ENCODE data around the gene SPG11. TPM values are rescaled to one million over a fixed set of nuclear protein-coding genes. Genes with fewer than 3 reads are reported as not detected.
"Not testable (repeated sequence)": the region's sequence is repeated elsewhere in the genome, so short reads cannot be mapped to it uniquely, and the experiment has no call there.

SPG11 gene
- total and polyA plus RNA-seq, 8 donors, result 21.6 to 61.1 (median 35.2) TPM

DNA sequence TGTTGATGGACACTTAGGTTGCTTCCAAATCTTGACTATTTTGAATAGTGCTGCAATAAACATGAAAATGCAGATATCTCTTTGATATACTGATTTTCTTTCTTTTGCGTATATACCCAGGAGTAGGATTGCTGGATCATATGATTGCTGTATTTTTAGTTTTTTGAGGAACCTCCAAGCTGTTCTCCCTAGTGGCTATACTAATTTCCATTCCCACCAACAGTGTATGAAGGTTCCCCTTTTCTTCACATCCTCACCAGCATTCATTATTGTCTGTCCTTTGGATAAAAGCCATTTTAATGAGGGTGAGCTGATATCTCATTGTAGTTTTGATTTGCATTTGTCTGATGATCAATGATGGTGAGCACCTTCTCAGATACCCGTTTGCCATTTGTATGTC is 35.2 kb upstream of the SPG11 start:
- Histone ChIP-seq H3K27me3 (no peaks in the 10 kb centered on the region), H3K36me3 (no peaks in the 10 kb centered on the region), H3K27ac (no peak overlapping the region), H3K4me3 (no peak overlapping the region), H3K9me3 (no peaks in the 10 kb centered on the region), H3K4me1 (no peaks in the 10 kb centered on the region)
- DNase-seq (no peak), ATAC-seq (no peak), FAIRE-seq (no peak)
- WGBS, 2 donors, result 79 to 84% methylated on average over 2 of the region's 2 CpGs
- TF ChIP-seq, protein P1, sequence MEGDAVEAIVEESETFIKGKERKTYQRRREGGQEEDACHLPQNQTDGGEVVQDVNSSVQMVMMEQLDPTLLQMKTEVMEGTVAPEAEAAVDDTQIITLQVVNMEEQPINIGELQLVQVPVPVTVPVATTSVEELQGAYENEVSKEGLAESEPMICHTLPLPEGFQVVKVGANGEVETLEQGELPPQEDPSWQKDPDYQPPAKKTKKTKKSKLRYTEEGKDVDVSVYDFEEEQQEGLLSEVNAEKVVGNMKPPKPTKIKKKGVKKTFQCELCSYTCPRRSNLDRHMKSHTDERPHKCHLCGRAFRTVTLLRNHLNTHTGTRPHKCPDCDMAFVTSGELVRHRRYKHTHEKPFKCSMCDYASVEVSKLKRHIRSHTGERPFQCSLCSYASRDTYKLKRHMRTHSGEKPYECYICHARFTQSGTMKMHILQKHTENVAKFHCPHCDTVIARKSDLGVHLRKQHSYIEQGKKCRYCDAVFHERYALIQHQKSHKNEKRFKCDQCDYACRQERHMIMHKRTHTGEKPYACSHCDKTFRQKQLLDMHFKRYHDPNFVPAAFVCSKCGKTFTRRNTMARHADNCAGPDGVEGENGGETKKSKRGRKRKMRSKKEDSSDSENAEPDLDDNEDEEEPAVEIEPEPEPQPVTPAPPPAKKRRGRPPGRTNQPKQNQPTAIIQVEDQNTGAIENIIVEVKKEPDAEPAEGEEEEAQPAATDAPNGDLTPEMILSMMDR (IDR thresholded peaks at IDR 0.05), result no peak
- intact Hi-C loops (cut with DNase I), result no loop called here

DNA sequence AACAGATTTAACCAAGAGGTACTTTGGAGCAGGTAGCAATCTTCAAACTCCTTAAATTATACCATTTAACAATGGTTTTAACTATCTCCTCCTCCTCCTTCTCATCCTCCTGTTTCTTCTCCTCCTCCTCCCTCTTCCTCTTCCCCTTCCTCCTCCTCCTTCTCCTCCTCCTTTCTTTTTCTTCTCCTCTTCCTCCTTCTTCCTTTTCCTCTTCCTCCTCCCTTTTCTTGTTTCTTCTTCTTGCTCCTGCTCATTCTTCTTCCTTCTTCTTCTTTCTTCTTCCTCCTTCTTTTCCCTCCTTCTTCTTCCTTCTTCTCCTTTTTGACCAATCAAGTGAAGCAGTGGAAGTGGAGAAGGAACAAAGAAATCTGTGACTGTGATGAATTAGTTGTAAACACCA is 33.6 kb upstream of the SPG11 start:
- H3K9me3 ChIP-seq, result no peaks in the 10 kb centered on the region
- no peak for FAIRE-seq
- no peaks in the 10 kb centered on the region for H3K4me1 ChIP-seq
- TF ChIP-seq, protein P1 (IDR thresholded peaks at IDR 0.05), result no peak
- ATAC-seq, result no peak
- intact Hi-C loops (cut with DNase I), result no loop called here
- no peaks in the 10 kb centered on the region for H3K27me3 ChIP-seq
- H3K27ac ChIP-seq, result no peak overlapping the region
- no peak for DNase-seq
- no peak overlapping the region for H3K4me3 ChIP-seq
- H3K36me3 ChIP-seq, result no peaks in the 10 kb centered on the region

DNA sequence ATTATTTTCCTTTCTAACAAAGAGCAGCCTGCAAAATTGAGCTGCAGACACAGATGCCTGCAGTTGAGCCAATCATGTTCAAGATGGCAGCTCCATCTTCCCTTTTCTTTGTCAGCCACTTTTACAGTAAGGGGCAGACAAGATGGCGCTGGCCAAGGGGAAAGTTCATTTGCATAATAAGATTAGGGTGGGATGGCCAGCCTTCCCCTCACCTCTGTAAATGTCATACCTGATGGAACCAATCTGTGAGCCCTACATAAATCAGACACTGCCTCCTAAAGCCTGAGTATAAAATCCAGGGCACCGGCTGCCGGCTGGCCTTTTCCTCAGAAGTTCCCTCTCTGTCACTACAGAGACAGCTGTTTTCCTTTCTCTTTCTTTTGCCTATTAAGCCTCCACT is 31.8 kb upstream of the SPG11 start:
- DNase-seq (no peak), ATAC-seq (no peak), FAIRE-seq (no peak)
- TF ChIP-seq, protein P1 (IDR thresholded peaks at IDR 0.05), result no peak
- Histone ChIP-seq H3K36me3 (no peaks in the 10 kb centered on the region), H3K4me3 (no peak overlapping the region), H3K27ac (no peak overlapping the region), H3K9me3 (no peaks in the 10 kb centered on the region), H3K27me3 (no peaks in the 10 kb centered on the region), H3K4me1 (no peaks in the 10 kb centered on the region)
- intact Hi-C loops (cut with DNase I), result no loop called here
- WGBS, 2 donors, result 76 to 86% methylated on average over 3 of the region's 3 CpGs

DNA sequence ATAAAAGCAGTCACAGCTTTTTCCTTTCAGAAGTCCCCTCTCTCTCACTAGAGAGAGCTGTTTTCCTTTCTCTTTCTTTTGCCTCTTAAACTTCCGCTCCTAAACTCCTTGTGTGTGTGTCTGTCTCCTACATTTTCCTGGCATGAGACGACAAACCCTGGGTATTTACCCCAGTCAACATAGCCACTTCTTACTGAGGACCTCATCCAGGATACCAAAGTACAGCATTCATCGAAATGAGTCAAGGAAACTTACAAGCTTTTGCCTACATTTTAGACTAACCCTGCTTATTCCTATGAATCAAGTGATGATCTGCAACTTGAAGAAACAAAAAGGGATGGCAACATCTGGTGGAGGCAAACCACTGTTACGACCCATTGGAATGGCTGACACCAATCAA is 31.0 kb upstream of the SPG11 start:
- Histone ChIP-seq H3K27ac (no peak overlapping the region), H3K9me3 (no peaks in the 10 kb centered on the region), H3K36me3 (no peaks in the 10 kb centered on the region), H3K4me3 (no peak overlapping the region), H3K4me1 (no peaks in the 10 kb centered on the region), H3K27me3 (no peaks in the 10 kb centered on the region)
- WGBS, 2 donors, result 75 to 79% methylated on average over 4 of the region's 4 CpGs
- TF ChIP-seq, protein P1 (IDR thresholded peaks at IDR 0.05), result no peak
- FAIRE-seq (no peak), DNase-seq (no peak), ATAC-seq (no peak)
- intact Hi-C loops (cut with DNase I), result no loop called here

DNA sequence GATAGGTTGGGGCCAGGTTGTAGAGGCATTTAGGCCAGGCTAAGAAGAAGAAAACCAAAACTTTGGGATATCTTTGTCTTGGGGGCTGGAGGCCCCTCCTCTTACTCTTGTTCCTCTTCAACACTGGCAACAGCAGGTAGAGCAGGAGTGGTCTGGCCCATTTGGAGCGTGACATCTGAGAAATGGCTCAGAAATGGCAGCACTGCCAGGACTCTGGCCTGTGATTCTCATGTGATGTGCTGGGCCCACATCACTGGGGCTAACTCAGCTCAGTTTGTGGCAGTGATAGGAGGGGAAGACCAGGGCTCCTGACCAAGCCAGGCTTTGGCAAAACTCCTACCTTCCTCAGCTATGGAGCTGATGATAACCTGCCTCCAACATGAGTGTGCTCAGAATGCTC is 29.2 kb upstream of the SPG11 start:
- TF ChIP-seq, protein P1 (IDR thresholded peaks at IDR 0.05), result no peak
- H3K36me3 ChIP-seq, result no peaks in the 10 kb centered on the region
- FAIRE-seq (no peak), ATAC-seq (no peak), DNase-seq (no peak)
- no peak overlapping the region for H3K27ac ChIP-seq
- WGBS, 2 donors, result 98 to 100% methylated on average over 1 of the region's 1 CpG
- H3K27me3 ChIP-seq, result no peaks in the 10 kb centered on the region
- no peaks in the 10 kb centered on the region for H3K9me3 ChIP-seq
- no peaks in the 10 kb centered on the region for H3K4me1 ChIP-seq
- intact Hi-C loops (cut with DNase I), result no loop called here
- H3K4me3 ChIP-seq, result no peak overlapping the region

DNA sequence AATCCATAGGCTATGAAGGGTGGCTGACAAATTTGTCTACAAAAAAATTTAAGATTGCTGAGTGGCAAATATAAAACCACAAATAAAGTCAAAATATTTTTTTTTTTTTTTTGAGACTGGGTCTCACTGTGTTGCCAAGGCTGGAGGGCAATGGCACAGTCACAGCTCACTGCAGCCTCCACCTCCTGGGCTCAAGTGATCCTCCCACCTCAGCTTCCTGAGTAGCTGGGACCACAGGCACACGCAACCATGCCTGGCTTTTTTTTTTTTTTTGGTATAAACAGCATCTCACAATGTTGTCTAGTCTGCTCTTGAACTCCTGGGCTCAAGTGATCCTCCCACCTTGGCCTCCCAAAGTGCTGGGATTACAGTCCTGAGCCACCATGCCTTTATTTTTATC is 26.8 kb upstream of the SPG11 start:
- intact Hi-C loops (cut with DNase I); ATAC-seq; H3K9me3 ChIP-seq; DNase-seq; H3K4me1 ChIP-seq; H3K27ac ChIP-seq; H3K4me3 ChIP-seq; H3K36me3 ChIP-seq; H3K27me3 ChIP-seq; FAIRE-seq: not testable (repeated sequence)
- WGBS, 2 donors, result 80% methylated on average over 1 of the region's 1 CpG

DNA sequence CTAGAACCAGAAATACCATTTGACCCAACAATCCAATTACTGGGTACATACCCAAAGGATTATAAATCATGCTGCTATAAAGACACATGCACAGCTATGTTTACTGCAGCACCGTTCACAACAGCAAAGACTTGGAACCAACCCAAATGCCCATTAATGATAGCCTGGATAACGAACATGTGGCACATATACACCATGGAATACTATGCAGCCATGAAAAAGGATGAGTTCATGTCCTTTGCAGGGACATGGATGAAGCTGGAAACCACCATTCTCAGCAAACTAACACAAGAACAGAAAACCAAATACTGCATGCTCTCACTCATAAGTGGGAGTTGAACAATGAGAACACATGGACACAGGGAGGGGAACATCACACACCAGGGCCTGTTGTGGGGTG is 25.9 kb upstream of the SPG11 start:
- H3K27ac ChIP-seq; intact Hi-C loops (cut with DNase I); H3K9me3 ChIP-seq; ATAC-seq; FAIRE-seq; DNase-seq; H3K27me3 ChIP-seq; H3K4me1 ChIP-seq; H3K36me3 ChIP-seq; H3K4me3 ChIP-seq: not testable (repeated sequence)
- WGBS, 2 donors, result 62 to 79% methylated on average over 2 of the region's 2 CpGs
